Vagina (tissue), 2 donors: Measurements from ENCODE around the gene SENP8.

Source experiments
- POLR2A ChIP-seq, 2 donors: fragments of 450-650 bp; IDR thresholded peaks; one replicate each; pipeline ENCODE4 v1.6.1; 2017; ENCODE audit warnings: antibody characterized with exemption in 2 of 2, mild to moderate bottlenecking in 2 of 2, moderate library complexity in 2 of 2
- TF ChIP-seq, protein P1 (sequence below), 3 experiments: fragments of 450-650 bp in 2 of 3; fragments of 200-600 bp in 1 of 3; sonication (generic) in 1 of 3; IDR thresholded peaks; one replicate each; pipeline ENCODE4 v1.5.1; 2017 to 2019; ENCODE audit warnings: antibody characterized with exemption in 3 of 3, mild to moderate bottlenecking in 2 of 3, moderate library complexity in 2 of 3

DNA sequence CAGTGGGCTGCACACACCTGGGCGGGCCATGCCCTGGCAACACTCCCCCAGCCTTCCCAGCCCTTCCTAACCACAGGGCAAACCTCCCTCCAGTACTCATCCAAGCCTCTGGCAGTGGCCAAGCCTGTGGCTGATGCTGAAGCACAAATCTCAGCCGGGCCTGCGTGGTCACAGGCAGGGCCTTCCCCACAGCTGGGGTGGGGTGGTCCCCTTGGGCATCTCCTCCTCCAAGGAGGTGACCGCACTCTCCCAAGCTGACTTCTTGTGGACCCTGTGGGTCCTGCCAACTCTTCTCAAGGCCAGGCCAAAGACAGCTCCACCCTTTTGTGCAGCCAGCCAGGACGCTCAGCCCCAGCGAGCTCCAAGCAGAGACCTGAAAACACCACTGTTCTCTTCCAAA is 58.0 kb downstream of the SENP8 start:
- TF ChIP-seq, protein P1, sequence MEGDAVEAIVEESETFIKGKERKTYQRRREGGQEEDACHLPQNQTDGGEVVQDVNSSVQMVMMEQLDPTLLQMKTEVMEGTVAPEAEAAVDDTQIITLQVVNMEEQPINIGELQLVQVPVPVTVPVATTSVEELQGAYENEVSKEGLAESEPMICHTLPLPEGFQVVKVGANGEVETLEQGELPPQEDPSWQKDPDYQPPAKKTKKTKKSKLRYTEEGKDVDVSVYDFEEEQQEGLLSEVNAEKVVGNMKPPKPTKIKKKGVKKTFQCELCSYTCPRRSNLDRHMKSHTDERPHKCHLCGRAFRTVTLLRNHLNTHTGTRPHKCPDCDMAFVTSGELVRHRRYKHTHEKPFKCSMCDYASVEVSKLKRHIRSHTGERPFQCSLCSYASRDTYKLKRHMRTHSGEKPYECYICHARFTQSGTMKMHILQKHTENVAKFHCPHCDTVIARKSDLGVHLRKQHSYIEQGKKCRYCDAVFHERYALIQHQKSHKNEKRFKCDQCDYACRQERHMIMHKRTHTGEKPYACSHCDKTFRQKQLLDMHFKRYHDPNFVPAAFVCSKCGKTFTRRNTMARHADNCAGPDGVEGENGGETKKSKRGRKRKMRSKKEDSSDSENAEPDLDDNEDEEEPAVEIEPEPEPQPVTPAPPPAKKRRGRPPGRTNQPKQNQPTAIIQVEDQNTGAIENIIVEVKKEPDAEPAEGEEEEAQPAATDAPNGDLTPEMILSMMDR (IDR thresholded peaks at IDR 0.05), result no peak
- no peak for TF ChIP-seq POLR2A (IDR thresholded peaks at IDR 0.05)
